CD14-positive monocyte (primary cell): ENCODE data around the gene TREML4. TPM values are rescaled to one million over a fixed set of nuclear protein-coding genes. Genes with fewer than 3 reads are reported as not detected.

Experiments
- DNase-seq, 3 donors: peaks; one replicate each; pipeline ENCODE4 v3.0.0-alpha.2; 2011 to 2022
- H2AFZ ChIP-seq: 2 replicates; pipeline ENCODE4 v1.6.0; 2012; ENCODE audit warnings: mild to moderate bottlenecking, low read depth, low read length, inconsistent platforms; ENCODE audit not compliant: insufficient read depth, poor library complexity, severe bottlenecking
- H3K27ac ChIP-seq, 2 donors: 1 replicate in 1 of 2; 2 replicates in 1 of 2; pipeline ENCODE4 v1.5.1; 2012 to 2013; ENCODE audit warnings: low read length in 2 of 2, control low read depth in 1 of 2, inconsistent platforms in 1 of 2, low read depth in 1 of 2, mild to moderate bottlenecking in 1 of 2
- H3K27me3 ChIP-seq, 2 donors: one replicate each; pipeline versions ENCODE4 v1.6.0 to v1.6.1; 2011 to 2013; ENCODE audit warnings: low read length in 2 of 2; ENCODE audit not compliant: control insufficient read depth in 2 of 2, insufficient read depth in 2 of 2
- H3K36me3 ChIP-seq, 2 donors: replicated peaks in 1 of 2; 1 replicate in 1 of 2; 2 replicates in 1 of 2; pipeline versions ENCODE4 v1.5.1 to v1.6.1; 2012 to 2013; ENCODE audit warnings: low read length in 2 of 2, control low read depth in 1 of 2, inconsistent platforms in 1 of 2, mild to moderate bottlenecking in 1 of 2; ENCODE audit not compliant: insufficient read depth in 2 of 2, control insufficient read depth in 1 of 2
- H3K4me1 ChIP-seq, 2 donors: 1 replicate in 1 of 2; 2 replicates in 1 of 2; pipeline versions ENCODE4 v1.5.1 to v1.6.1; 2012 to 2013; ENCODE audit warnings: low read length in 2 of 2, control low read depth in 1 of 2, inconsistent platforms in 1 of 2, mild to moderate bottlenecking in 1 of 2, moderate library complexity in 1 of 2; ENCODE audit not compliant: insufficient read depth in 2 of 2, control insufficient read depth in 1 of 2
- H3K4me2 ChIP-seq: replicated peaks from 2 replicates; pipeline ENCODE3; 2012; ENCODE audit warnings: low read length, moderate library complexity, mild to moderate bottlenecking; ENCODE audit not compliant: poor library complexity, severe bottlenecking; ENCODE audit errors: extremely low read depth
- H3K4me3 ChIP-seq, 3 experiments: fragments of 200-600 bp in 1 of 3; sonication (generic) in 1 of 3; replicated peaks in 1 of 3; 1 replicate in 2 of 3; 2 replicates in 1 of 3; pipeline ENCODE4 v1.5.1; 2011 to 2013; ENCODE audit warnings: low read length in 3 of 3, mild to moderate bottlenecking in 3 of 3, control low read depth in 2 of 3, low read depth in 2 of 3, inconsistent platforms in 1 of 3, moderate library complexity in 1 of 3
- H3K79me2 ChIP-seq: 2 replicates; pipeline ENCODE4 v1.6.0; 2012; ENCODE audit warnings: mild to moderate bottlenecking, control low read depth, inconsistent platforms, low read length, moderate library complexity; ENCODE audit not compliant: insufficient read depth
- H3K9ac ChIP-seq: 2 replicates; pipeline ENCODE4 v1.6.0; 2017; ENCODE audit warnings: low read length, mild to moderate bottlenecking; ENCODE audit not compliant: insufficient read depth, poor library complexity, severe bottlenecking
- H3K9me3 ChIP-seq, 2 donors: replicated peaks in 1 of 2; 1 replicate in 1 of 2; 2 replicates in 1 of 2; pipeline versions ENCODE4 v1.5.1 to v1.6.1; 2012 to 2013; ENCODE audit warnings: low read length in 2 of 2, control low read depth in 1 of 2; ENCODE audit not compliant: control insufficient read depth in 1 of 2, insufficient read depth in 1 of 2
- H4K20me1 ChIP-seq: 2 replicates; pipeline ENCODE4 v1.6.0; 2012; ENCODE audit warnings: mild to moderate bottlenecking, low read length, control low read depth, moderate library complexity; ENCODE audit not compliant: insufficient read depth
- H3K27ac Mint-ChIP-seq, 7 donors: one replicate each; pipeline ENCODE4 v1.8.0; 2020; ENCODE audit warnings: mild to moderate bottlenecking in 7 of 7, mixed read lengths in 7 of 7, moderate library complexity in 6 of 7, inconsistent platforms in 2 of 7
- H3K27me3 Mint-ChIP-seq, 3 donors: one replicate each; pipeline ENCODE4 v1.8.0; 2021 to 2022; ENCODE audit warnings: low read depth in 3 of 3, mild to moderate bottlenecking in 3 of 3, mixed read lengths in 3 of 3, moderate library complexity in 3 of 3, inconsistent platforms in 1 of 3
- H3K36me3 Mint-ChIP-seq, 2 donors: one replicate each; pipeline ENCODE4 v1.8.0; 2020; ENCODE audit warnings: mixed read lengths in 2 of 2, inconsistent platforms in 1 of 2, mild to moderate bottlenecking in 1 of 2
- H3K4me1 Mint-ChIP-seq: one replicate; pipeline ENCODE4 v1.8.0; 2020; ENCODE audit warnings: mild to moderate bottlenecking, mixed read lengths
- H3K4me3 Mint-ChIP-seq, 2 donors: one replicate each; pipeline ENCODE4 v1.8.0; 2020; ENCODE audit warnings: mild to moderate bottlenecking in 2 of 2, mixed read lengths in 2 of 2, moderate library complexity in 1 of 2
- H3K9me3 Mint-ChIP-seq, 7 donors: one replicate each; pipeline ENCODE4 v1.8.0; 2020 to 2022; ENCODE audit warnings: mixed read lengths in 7 of 7, mild to moderate bottlenecking in 6 of 7, moderate library complexity in 6 of 7, inconsistent platforms in 2 of 7
- CTCF ChIP-seq: fragments of 200-600 bp; IDR thresholded peaks from one replicate; pipeline ENCODE4 v1.8.0; 2022; ENCODE audit warnings: antibody characterized with exemption, mild to moderate bottlenecking
- WGBS: methylation state at CpG from one replicate; pipeline ENCODE4 v1.1.5; 2013; ENCODE audit warnings: missing lambda C conversion rate; ENCODE audit not compliant: insufficient coverage; 5-methylcytosine and 5-hydroxymethylcytosine counted together
- intact Hi-C, 2 donors: fragments of 100-400 bp; cut with micrococcal nuclease; formaldehyde crosslinking; loops; one replicate each; pipeline versions ENCODE4 v1.15.0 to v1.15.1; 2023
- polyA plus RNA-seq, 3 donors: library from polyadenylated mRNA; depleted of rRNA in 1 of 3; unstranded in 2 of 3; stranded (reverse) in 1 of 3; fragments of 300-500 nt in 2 of 3; fragments of >200 nt in 1 of 3; fragmentation: Illumina TruSeq in 2 of 3; gene quantifications; 1 replicate in 2 of 3; 2 replicates in 1 of 3; pipeline ENCODE4 v1.2.3, GENCODE V29; 2012 to 2021

Gene TREML4
- polyA plus RNA-seq, 3 donors, result not detected

DNA sequence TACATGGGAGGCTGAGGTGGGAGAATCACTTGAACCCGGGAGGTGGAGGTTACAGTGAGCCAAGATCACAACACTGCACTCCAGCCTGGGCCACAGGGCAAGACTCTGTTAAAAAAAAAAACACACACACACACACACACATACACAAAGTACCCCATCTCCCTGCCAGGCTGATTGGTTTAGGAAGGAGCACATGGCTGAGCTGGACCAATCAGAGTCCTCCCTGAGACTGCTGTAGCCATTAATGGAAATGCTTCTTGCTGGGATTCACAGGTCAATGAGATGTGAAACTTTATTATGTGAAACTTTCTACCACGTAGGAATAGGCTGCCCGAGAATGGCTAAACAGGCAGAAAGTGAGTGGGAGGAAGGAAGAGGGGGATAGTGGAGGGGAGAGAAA is 55.5 kb downstream of the TREML4 start:
- Histone ChIP-seq H3K9me3 (no peaks in the 10 kb centered on the region), H4K20me1 (peaks cover 31% of the 10 kb centered on the region), H3K27ac (peak overlapping the region in 1 of 2 donors; percentile 47), H3K4me3 (peak overlapping the region in 1 of 3 experiments; percentile 77), H3K36me3 (peaks cover 4 to 14% of the 10 kb centered on the region in 2 donors), H2AFZ (no peak overlapping the region), H3K4me2 (peak overlapping the region; percentile 77), H3K79me2 (peaks cover 22% of the 10 kb centered on the region), H3K4me1 (peaks cover 93 to 98% of the 10 kb centered on the region in 2 donors), H3K27me3 (no peaks in the 10 kb centered on the region), H3K9ac (no peak overlapping the region)
- DNase-seq, result peak in 1 of 3 donors; percentile 22
- Mint-ChIP-seq H3K4me1 (peaks cover 95% of the 10 kb centered on the region), H3K36me3 (peaks cover 59 to 72% of the 10 kb centered on the region in 2 donors), H3K27me3 (peaks cover 0 to 10% (median 0%) of the 10 kb centered on the region in 3 donors), H3K4me3 (peak overlapping the region; percentile 46 to 91), H3K27ac (peak overlapping the region; percentile 14 to 100 (median 73)), H3K9me3 (peaks cover 0 to 10% (median 2%) of the 10 kb centered on the region in 7 donors)
- intact Hi-C loops, result loop anchor here in 1 of 2 donors (10.0 kb wide), 1 partner anchor 99 kb away; no protein-coding TSS in a partner anchor
- no peak for TF ChIP-seq CTCF
- WGBS, result no CpG with 5 or more reads among the region's 3 CpGs

- Histone ChIP-seq H3K36me3 (peaks cover 4 to 14% of the 10 kb centered on the region in 2 donors), H3K4me1 (peaks cover 91 to 94% of the 10 kb centered on the region in 2 donors), H4K20me1 (peaks cover 31% of the 10 kb centered on the region), H3K79me2 (peaks cover 22% of the 10 kb centered on the region), H3K4me2 (peak overlapping the region; percentile 77), H3K27me3 (no peaks in the 10 kb centered on the region), H3K4me3 (peak overlapping the region; percentile 3 to 77 (median 76)), H2AFZ (no peak overlapping the region), H3K27ac (peak overlapping the region in 1 of 2 donors; percentile 100), H3K9ac (no peak overlapping the region), H3K9me3 (no peaks in the 10 kb centered on the region)
- intact Hi-C loops, result loop anchor here (5.0 to 10.0 kb wide), 2 partner anchors 100 to 102 kb away; no protein-coding TSS in a partner anchor
- peaks cover 0 to 10% (median 0%) of the 10 kb centered on the region in 3 donors for H3K27me3 Mint-ChIP-seq
- H3K4me3 Mint-ChIP-seq, result peak overlapping the region; percentile 82 to 91
- WGBS, result no CpG with 5 or more reads among the region's 1 CpG
- no peak for TF ChIP-seq CTCF
- peak overlapping the region; percentile 38 to 100 (median 88) for H3K27ac Mint-ChIP-seq
- DNase-seq, result peak in 1 of 3 donors; percentile 36
- H3K4me1 Mint-ChIP-seq, result peaks cover 94% of the 10 kb centered on the region
- H3K9me3 Mint-ChIP-seq, result peaks cover 0 to 10% (median 2%) of the 10 kb centered on the region in 7 donors
- H3K36me3 Mint-ChIP-seq, result peaks cover 55 to 65% of the 10 kb centered on the region in 2 donors
Observed at GRCh38 chr6:41284726-41285125, 56.6 kb downstream of the TREML4 start.
